Activated CD8-positive, alpha-beta memory T cell treated with anti-CD3 and anti-CD28 coated beads, Interleukin-2, amount 50 U/mL, for 1 hour (primary cell): ENCODE results near the gene NCKIPSD.
"Not testable (repeated sequence)": the region's sequence is repeated elsewhere in the genome, so short reads cannot be mapped to it uniquely, and the experiment has no call there.

Experiments used
- DNase-seq: peaks from one replicate; pipeline ENCODE4 v3.0.0-alpha.2; 2020; ENCODE audit errors: extremely low read depth

The NCKIPSD gene

GRCh38 chr3:48685603-48686511 lies at the start of gene NCKIPSD:
NCKIPSD (minus strand) TSS chr3:48685915; CDS start chr3:48685807, 108 bp downstream.
- peak; percentile 43 for DNase-seq

DNA sequence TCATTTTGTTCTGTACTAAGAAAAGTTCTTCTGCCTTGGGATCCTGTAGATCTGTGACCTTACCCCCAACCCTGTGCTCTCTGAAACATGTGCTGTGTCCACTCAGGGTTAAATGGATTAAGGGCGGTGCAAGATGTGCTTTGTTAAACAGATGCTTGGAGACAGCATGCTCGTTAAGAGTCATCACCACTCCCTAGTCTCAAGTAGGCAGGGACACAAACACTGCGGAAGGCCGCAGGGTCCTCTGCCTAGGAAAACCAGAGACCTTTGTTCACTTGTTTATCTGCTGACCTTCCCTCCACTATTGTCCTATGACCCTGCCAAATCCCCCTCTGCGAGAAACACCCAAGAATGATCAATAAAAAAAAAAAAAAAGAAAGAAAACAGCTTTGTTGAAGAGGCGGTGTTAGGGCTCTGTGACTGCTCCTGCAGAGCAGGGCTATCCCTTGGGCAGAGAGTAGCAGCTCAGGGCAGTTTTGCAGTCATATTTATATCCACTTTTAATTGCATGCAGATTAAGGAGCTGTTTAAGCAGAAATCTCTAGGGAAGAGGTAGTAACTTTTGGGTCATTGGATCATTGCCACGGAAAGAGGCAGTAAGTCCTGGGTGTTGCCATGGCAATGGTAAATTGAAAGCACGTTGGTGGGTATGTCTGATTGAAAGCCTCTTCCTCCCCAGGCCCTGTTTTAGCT lies 49.5 kb upstream of the NCKIPSD start:
- not testable (repeated sequence) for DNase-seq

DNA sequence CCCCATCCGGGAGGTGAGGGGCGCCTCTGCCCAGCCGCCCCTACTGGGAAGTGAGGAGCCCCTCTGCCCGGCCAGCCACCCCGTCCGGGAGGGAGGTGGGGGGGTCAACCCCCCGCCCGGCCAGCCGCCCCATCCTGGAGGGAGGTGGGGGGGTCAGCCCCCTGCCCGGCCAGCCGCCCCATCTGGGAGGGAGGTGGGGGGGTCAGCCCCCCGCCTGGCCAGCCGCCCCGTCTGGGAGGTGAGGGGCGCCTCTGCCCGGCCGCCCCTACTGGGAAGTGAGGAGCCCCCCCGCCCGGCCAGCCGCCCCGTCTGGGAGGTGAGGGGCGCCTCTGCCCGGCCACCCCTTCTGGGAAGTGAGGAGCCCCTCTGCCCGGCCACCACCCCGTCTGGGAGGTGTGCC lies 48.8 kb upstream of the NCKIPSD start:
- not testable (repeated sequence) for DNase-seq

GRCh38 chr3:48733752-48734518 lies 48.2 kb upstream of the NCKIPSD start:
- not testable (repeated sequence) for DNase-seq

GRCh38 chr3:48727511-48727910 lies 41.8 kb upstream of the NCKIPSD start:
- no peak for DNase-seq

DNA sequence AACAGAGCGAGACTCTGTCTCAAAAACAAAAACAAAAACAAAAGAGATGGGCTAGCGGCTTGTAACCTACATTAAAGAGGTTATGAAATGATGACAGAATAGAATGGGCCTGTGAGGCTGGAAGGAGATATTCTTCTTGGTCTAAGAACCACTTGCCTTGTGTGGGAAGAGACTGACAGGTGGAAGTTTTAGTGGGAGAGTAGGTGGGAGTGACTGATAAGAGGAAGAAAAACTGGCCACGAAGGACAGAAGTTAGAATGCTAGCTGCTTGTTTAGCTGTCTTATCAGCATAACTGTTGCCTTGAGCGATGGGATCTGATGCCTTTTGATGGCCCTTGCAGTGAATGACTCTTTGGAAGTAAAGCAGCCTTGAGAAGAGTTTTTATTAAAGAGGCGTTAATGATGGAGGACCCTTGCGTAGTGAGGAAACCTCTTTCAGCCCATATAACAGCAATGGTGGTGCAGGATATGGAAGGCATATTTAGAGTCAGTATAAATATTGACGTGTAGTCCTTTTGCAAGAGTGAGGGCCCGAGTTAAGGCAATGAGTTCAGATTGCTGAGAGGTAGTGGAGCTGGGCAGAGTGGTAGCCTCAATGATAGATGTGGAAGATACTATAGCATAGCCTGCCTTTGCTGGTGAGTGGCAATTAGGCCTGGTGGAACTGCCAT lies 39.6 kb upstream of the NCKIPSD start:
- not testable (repeated sequence) for DNase-seq

GRCh38 chr3:48723725-48724124 lies 38.0 kb upstream of the NCKIPSD start:
- no peak for DNase-seq

DNA sequence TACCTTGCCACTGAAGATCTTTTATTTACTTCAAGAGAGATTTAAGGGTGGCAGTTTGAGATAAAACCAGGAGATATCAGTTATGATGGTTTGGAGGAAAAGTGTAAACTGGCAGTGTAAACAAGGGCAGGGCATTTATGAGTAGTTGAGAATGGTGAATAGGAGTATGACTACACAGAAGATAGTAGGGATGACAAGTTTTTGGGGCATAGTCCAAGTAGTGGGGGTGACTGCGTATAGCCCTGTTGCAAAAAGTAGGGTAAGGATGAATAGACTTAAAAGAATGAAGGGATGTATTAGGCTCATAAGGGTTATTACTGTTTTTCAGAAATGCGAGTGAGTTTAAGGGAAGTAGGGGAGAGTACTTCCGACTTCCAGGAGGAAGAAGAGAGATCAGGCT lies 37.6 kb upstream of the NCKIPSD start:
- DNase-seq = not testable (repeated sequence)

DNA sequence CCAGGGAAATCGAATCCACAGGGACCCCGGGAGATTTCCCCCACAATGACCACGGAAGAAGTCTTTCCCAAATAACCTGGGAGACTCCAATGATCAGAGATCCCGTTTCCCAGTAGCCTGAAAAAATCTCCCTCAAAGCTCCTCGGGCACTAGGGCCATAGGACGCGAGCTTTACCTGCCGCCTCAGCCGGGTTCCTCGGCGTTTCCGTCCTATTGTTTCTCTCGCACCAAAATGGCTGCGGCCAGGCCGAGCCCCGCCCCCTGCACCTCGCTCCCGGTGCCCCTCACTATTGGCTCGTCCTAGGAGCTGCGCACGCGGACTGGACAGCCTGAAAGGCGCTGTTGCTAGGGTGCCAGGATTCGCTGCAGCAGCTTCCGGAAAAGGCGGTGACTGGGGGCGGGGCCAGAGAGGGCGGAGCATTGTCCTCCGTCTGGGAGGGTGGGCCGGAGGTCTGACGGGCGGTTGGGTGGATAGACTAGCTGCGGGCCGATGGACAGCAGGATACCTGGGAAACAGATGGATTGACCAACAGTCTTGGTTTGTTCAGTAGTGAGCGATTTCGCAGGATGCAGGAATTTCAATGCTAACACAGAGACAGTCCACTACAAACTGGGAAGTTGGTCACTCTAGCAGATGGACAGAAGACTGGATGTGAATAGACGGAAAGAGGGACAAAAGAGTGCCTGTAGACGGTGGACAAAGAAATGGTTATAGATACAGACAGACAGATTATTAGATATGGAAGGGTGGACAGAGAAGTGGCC lies 31.4 kb upstream of the NCKIPSD start, which contains the start of gene IP6K2:
Gene IP6K2, minus strand, starts transcription at position 240 of the 765 bp plus-strand sequence. CDS start 21,930 bp downstream, outside the sequence.
- peak; percentile 97 for DNase-seq

- no peak for DNase-seq
Observed at GRCh38 chr3:48716508-48716981, 30.8 kb upstream of the NCKIPSD start.

DNA sequence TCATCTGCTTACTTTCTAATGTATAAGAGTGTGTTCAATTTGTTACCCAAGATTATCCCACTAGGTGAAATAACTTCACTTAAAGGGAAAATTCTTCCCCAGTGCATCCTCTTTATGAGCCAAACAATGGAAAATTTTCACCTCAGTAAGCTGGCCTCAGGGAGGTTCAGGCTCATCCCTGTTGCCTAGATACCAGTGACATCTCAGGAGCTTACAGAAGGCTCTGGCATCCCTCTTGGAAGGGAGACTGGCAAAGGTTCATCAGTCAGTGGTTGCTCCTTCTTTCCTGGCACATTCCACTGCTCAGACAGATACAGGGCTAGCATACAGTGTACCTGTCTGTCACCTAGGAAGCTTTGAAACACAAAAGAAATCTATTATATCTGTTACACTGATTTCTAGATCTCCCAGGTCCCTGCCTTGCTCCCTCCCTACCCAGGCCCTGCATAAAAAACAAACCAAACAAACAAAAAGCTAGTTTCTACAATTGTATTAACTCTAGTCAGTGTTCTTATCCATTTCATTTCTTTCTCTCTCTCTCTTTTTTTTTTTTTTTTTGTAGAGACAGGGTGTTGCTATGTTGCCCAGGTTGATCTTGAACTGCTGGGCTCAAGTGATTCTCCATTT lies 29.6 kb upstream of the NCKIPSD start:
- no peak for DNase-seq

- DNase-seq = no peak
Observed at GRCh38 chr3:48711727-48712126, 26.0 kb upstream of the NCKIPSD start.

DNA sequence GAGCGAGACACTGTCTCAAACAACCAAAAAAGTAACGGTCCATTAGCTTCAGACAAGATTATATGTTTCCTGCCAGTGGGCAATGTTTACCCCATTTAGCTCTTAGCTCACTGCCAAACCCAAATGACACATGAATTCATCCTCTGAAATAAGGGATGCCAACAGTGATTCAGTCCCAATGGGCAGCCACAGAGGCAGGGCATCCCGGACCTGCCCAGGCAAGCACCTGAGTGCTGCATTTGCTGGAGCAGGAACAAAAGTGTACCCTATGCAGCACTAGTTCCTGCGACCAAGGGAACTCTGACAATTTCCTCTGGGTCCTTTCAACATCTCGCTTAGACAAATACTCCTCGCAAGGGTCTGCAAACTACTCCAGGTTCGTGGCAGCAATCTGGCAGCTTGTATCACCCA lies 23.3 kb upstream of the NCKIPSD start:
- no peak for DNase-seq

- no peak for DNase-seq
Observed at GRCh38 chr3:48708481-48708889, 22.8 kb upstream of the NCKIPSD start.

DNA sequence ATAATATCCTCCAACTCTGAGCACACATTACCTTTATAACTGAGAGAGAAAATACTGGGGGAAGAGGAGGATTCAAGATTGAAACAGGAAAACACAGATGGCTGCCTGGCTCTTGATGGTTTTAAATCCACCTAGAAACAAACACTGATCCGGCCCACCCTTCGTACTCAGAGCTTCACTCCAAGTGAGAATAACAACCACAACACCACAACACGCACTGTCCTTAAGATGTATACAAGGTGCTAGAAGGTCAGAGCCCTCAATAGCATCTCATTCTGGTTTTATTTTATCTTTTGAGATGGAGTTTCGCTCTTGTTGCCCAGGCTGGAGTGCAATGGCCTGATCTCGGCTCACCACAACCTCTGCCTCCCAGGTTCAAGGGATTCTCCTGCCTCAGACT lies 21.4 kb upstream of the NCKIPSD start:
- no peak for DNase-seq

DNA sequence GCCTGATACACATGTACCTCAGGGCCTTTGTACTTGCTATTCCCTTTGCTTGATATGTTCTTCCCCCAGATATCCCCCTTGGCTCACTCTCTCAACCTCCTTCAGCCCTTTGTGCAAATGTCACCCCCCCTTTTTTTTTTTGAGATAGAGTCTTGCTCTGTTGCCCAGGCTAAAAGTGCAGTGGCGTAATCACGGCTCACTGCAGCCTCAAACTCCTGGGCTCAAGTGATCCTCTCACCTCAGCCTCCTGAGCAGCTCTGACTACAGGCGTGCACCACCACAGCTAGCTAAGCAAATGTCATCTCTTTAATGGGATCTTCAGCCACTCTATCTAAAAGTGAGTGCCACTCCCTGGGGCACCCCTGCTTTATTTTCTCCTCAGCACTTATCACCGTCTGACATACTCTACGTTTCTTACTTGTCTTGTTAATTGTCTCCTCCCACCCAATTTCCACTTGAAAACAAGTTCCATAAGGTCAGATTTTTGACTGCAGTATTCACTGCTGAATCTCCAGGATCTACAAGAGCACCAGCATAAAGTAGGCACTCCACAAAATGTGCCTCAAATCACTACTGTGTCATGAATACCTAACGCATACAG lies 16.7 kb upstream of the NCKIPSD start:
- no peak for DNase-seq

DNA sequence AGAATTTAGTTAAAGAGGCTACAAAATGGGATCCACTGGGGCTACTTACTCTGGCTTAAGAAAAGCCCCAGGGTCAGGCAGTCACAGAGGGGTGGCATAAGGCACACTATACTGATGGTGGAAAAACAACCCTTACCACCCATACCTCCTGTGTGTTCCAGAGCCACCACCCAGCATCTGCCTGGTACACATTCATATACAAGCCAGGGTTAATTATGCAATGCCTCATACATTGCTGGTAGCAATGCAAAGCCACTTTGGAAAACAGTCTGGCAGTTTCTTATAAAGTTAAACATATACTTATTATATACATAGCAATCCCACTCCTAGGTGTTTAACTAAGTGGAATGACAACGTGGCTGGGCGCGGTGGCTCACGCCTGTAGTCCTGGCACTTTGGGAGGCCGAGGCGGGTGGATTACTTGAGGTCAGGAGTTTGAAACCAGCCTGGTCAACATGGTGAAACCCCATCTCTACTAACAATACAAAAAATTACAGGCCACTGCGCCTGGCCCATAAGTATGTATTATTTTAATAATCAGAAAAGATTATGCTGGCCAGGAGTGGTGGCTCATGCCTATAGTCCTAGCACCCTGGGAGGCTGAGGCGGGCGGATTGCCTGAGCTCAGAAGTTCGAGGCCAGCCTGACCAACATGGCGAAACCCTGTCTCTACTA lies 15.2 kb upstream of the NCKIPSD start:
- DNase-seq = no peak

DNA sequence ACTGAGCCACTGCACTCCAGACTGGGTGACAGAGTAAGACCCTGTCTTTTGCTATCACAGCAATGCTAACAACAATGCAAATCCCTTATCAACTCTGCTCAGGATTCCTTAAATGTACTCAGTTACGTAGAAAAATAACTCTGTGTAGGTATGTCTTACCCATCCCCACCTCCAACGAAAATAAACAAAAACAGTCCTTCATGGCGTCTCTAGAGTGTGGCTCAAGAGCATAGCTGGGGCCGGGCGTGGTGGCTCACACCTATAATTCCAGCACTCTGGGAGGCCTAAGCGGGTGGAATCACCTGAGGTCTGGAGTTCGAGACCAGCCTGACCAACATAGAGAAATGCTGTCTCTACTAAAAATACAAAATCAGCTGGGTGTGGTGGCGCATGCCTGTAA lies 13.2 kb upstream of the NCKIPSD start:
- DNase-seq = no peak

GRCh38 chr3:48697952-48698351 lies 12.2 kb upstream of the NCKIPSD start:
- DNase-seq = no peak
